GM21723 (cell line): Measurements from ENCODE around the gene SNCAIP.

Experiments used
- ATAC-seq: cut with Tn5 transposase; IDR thresholded peaks from one replicate; pipeline ENCODE4 v1.9.1; 2021; ENCODE audit warnings: mild to moderate bottlenecking, moderate library complexity; ENCODE audit not compliant: unreplicated experiment

SNCAIP gene

DNA sequence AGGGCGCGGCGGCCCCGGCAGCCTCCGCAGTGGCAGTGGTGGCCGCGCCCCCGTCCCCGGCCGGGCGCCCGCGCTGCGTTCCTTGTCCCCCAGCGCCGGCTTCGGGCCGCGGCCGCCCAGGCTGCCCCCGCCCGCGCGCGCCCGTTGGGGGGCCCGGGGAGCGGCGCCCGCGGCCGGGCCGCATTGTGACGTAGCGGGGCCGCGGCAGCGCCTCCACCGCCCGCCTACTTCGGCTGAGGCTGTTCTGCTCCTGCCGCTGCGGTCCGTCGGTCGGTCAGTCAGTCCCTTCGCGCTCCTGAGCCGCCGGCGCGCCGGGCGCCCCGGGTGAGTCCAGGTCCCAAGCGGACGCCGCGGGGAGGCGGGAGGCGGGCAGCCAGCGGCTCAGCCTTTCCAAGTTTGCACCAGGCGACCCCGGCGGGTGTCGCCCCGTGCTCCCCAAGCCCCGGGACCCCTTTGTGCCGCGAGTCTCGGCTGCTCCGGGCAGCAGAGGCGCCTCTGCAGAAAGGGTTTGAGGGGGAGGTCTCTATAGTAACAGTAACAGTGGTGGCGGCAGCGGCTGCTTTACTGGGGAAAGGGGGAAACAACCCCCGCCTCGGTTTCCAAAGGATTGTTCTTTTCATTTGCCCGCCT is at the start of gene SNCAIP:
TSS of gene SNCAIP (plus strand) at position 277 of the 630 bp plus-strand sequence. CDS start 78,898 bp downstream, outside the sequence.
- peak; percentile 47 for ATAC-seq

DNA sequence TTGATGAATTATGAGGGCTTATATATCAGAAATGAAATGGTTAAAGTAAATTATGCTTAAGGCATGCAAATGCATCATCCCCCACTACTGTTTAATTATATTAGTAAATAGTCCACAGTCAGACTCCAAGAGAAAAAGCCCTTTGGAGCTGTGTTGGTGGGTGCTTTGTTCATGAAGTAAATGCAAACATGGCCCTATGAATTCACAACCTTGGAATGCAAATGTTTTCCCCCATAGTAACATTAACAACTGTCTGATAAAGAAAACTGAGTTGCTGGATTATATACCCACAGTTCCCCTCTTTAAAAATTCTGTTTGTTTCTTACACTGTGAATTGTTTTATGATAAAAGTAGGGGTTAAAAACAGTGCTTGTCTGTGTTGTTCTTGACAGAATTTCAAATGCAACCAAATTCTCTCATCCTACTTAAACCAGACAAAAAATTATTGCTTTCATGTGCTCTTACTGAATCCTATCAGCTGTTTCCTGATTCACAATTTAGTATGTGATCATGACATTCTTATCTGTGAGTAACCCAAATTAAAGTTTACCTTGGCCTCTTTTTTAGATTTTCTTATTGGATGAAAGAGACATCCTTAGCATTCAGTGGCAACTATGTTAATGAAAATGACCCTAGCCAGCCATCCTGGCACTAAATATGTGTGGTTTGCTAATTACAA is 48.5 kb upstream of the SNCAIP start:
- no peak for ATAC-seq

DNA sequence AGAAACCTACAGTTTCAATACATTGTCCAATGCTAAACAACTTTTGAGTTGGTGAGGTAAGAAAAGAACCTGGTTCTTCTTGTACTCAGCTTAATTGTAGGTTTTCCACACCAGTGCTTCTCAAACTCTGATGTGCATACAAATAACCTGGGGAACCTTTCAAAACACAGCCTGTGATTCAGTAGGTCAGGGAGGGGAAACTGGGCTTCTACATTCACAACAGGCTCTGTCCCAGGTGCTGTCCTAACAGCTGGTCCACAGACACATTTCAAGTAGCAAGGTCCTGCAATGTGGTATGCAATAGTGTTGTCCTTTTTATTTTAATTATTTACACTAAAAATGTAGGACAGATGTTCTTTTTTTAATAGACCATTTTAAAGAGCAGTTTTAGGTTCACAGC is 47.4 kb upstream of the SNCAIP start:
- ATAC-seq: no peak

DNA sequence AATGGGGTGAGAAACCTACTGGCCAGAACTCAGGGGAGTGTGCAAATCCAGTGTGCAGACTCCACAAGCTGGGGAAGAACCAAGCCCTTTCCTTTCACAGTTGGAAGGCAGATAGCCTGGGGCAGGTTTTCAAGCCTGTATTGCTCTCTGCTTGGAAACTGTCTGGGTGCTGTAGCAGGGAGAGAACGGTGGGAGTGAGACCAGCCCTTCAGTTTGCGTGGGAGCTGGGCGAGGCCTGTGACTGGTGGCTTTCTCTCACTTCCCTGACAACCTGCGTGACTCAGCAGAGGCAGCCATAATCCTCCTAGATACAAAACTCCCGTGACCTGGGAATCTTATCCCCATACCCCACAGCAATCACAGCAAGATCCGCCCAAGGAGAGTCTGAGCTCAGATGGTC is 44.9 kb upstream of the SNCAIP start:
- ATAC-seq: no peak

DNA sequence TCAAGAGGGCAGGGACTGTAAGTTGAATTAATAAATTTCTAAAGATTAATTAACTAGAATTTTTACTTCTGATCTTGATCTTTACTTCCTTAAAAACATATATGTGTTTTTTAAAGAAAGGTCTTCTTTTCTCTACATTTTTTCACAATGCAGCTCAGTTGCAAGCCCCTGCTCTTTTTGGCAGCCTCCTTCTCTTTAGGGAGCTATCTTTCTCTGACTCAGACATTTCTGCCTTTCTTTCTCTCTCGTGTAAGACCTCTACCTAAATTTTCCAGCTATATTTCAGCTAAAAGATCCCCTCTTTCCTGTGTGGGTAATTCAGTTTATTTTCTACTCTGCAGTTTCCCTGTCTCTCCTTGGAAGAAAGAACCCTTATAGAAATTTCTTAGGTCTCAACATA is 38.3 kb upstream of the SNCAIP start:
- ATAC-seq: no peak

DNA sequence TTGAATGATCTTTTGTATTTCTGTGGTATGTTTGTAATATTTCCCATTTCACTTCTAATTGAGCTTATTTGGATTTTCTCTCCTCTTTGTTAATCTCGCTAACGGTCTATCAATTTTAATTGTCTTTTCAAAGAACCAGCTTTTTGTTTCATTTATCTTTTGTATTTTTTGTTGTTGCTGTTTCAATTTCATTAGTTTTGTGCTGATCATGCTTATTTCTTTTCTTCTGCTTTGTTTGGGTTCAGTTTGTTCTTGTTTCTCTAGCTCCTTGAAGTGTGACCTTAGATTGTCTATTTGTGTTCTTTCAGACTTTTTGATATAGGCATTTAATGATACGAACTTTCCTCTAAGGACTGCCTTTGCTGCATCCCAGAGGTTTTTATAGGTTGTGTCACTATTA is 28.4 kb upstream of the SNCAIP start:
- no peak for ATAC-seq

DNA sequence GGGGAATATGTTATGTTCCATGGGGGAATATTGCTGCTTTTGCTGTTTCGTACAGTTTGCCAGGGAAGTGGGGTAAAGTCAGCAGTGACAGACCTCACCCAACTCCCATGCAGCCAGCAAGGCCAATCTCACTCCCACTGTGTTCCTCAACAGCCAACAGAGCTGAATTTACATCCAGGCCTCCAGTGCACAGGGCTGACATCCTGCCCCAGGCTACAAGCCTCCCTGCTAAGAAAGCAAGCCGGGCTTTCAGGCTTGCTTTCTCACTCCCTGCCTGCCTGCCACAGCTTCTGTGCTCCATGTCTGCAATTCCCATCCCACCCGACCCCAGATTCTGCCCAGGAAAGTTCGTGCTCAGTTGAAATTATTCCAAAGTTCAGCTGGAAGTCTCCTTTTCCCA is 25.5 kb upstream of the SNCAIP start:
- ATAC-seq: no peak

DNA sequence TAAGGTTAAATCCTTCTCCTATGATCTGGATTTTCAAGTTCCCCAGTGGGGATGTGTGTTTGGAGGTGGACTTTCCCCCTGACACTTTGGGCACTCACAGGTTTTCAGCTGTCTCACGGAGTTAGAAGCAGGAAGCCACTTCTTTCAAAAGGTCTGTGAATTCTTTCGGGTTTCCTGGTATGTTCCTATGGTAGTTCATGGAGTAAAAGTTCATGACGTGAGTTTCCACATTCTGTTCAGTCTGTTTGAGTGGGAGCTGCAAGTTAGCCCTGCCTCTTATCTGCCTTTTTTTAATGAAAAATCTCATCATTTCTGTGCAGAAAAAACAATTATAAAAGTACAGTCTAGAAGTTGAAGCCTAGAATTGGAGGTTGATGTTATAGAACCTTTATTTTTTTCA is 24.9 kb upstream of the SNCAIP start:
- ATAC-seq: no peak

DNA sequence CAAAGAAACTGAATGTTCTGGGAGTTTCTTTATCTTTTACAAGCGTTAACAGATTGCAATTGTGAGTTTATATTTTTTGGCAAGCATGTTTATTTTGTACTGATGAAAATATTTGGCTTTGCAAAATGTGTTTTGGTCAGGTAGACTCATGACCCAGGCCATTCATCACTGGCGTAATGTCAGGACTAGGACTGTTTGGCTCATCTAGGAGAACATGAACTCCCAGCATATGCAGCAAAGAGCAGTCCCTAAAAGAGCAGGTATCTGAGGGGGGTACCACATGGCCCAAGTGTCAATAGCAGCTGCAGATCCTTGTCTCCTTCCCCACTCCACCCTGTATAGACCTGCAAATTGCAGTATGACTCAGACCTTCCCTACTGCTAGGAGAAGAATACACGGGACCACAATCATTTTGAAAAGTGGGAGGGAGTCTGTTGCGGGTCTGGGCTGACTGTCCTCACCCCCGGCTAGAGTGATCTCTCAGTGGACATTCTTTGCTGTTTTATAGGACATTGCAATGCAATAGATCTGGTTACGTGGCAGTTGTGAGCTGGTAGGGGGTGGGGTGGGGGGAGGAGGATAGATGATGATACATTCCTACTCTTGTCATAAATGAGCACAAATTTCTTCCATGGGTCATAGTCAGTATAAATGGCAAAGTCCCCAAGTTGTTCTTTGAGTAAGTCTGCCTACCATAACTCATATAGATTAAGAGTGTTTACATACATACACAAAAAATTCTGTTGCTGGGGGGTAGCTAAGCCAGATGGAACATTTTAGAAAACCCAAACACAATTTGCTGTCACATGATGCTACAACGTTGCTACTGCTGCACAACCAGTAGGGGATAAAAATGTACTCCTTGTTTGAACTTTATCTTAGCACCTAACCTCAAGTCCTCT is 20.8 kb upstream of the SNCAIP start:
- no peak for ATAC-seq

DNA sequence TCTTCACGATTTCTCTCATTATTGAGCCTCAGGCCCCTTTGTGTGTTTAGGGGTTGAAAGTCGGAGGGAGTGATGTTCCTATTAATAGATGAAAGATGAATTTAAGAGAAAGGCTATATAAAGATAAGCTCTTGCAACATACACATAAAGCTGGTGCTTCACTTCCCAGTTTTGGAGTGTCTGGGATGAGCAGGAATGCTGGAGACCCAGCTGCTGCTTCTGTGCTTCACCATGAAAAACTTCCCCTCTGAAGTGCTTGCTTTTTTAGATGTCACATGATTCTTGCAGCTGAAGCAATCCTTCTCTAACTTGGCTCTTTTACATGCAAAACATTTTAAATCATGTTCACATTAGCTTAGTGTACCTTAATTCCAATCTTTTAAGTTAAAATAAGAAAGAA is 19.7 kb upstream of the SNCAIP start:
- ATAC-seq: no peak

DNA sequence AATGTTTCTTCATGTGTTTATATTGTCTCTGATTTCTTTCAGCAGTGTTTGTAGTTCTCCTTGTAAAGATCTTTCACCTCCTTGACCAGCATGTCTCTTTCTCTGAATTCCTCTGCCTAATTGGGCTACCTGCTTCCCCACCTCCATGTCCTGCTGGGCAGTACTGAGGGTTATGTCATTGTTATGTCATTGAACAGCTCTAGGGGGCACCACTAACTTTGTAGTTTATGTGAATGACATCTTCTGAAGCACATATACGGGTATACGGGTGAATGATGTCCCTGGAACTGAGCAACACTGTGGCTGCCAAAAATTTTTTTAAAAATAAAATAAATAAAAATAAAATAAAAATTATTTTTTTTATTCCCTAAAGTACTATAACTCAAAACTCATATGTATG is 16.9 kb upstream of the SNCAIP start:
- no peak for ATAC-seq

DNA sequence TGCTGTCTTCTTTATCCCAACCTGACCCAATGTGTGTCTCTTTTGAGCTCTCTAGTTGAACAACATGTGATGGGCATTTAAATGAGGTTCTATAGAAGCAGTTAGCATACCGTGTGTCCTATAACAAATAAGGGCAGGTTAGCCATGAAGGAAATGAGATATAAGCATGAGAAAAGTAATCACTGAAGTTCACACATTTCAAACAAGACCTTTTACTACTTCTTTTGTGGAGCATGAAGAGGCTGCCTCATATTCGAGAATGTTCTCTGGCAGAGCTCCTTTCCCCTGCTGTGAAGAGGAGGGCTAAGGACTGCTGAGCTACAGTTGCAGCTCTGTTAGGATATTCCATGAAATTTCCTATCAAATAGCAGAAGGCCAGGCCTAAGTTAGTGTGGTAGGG is 15.2 kb upstream of the SNCAIP start:
- ATAC-seq: no peak

DNA sequence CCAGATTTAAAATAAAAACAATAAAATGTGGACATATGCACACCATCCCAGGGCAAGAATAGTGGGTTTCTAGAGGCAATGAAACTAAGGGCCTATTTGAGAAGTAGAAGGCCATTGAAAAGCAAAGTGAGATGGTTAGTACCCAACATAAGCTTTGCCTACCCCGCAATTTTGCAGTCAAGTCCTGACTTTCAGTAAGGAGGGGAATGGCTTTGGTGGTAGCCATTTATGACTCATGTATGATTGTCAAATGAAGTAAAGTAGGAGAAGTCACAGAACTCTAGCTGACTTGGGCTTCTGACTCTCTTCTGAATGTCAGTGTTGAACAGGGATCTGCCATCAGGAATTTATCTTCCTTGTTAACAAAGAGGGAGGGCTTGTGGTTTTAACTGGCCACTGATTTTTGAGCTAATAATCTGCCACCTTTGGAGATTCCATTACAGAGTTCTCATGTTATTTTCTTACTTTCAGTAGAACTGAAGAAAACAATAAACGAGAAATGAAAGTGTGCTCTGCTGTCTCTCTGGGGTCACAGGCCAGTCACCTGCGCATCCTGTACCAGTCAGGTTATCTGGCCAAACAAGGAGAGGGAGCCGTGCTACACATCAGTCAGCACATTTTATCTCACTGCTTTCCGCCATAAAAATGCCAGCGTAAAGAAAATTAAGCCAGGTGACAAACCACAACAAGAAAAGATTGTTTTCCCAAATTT is 14.3 kb upstream of the SNCAIP start:
- ATAC-seq: peak; percentile 92

DNA sequence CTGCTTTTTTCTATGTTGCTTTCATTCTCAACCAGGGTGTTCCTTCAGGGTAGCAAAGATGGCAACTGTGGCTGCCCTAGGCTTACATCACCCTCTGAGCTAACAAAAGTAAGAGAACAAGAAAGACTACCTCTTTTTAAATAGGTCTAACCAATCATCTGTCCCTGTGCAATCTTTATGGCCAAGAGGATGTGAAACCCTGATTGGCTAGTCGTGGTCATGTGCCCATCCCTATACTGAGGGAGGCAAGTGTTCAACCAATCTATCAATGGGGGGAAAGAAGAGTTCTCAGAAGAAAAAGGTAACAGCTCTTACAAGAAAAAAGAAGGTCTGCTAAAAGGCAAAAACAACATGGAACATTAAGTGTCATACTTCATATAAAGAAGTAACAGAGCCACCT is 11.7 kb upstream of the SNCAIP start:
- ATAC-seq: no peak

DNA sequence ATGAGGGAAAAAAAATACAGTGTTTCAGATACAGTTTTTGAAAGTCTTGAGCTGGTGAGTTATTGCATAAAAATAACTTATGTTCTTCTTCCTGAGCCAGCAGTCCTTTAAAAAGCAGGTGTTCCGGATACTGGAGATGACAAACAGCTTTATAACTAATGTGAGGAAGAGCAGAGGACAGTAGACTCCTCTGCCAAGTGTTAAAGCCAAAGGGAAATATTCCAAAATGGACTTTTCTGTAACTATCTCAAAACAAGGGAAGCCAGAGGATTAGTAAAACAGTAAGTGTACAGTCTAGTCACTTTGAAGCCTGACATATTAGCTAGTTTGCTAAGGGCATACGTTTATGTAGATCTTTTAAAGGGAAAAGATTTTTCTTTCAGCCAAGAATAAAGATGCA is 11.0 kb upstream of the SNCAIP start:
- ATAC-seq: no peak

DNA sequence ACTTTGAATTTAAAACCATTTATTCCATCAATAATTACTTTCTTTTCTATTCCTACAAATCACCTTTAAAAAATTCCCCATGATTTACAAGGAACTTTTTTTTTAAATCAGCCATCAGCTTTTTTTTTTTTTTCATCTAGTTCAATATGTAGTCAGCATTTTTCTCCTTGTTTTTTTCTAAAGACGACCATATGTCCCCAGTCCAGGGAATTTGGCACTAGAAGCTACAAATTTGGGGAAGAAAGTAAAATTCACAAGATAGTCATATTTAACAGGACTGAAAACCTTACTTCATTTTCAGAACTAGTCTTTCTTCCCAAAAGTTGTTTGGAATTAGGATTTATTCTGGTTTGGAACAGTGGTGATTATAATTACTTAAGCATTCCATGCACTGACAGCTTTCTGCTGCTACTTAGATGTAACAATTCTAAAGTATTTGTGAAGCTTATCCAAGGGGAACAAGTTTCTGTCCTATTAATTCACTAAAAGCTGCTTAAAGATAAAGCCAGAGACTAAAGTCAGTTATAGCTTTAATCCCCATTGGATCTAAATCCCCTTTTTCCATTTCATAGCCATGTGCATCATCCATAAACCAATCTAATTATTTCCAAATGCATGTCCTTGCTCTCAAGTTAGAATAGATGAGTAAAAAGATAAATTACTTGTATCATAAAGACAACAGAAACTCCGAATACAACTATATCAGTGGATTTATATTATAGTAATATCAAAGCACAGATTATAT is 7.4 kb upstream of the SNCAIP start:
- no peak for ATAC-seq

DNA sequence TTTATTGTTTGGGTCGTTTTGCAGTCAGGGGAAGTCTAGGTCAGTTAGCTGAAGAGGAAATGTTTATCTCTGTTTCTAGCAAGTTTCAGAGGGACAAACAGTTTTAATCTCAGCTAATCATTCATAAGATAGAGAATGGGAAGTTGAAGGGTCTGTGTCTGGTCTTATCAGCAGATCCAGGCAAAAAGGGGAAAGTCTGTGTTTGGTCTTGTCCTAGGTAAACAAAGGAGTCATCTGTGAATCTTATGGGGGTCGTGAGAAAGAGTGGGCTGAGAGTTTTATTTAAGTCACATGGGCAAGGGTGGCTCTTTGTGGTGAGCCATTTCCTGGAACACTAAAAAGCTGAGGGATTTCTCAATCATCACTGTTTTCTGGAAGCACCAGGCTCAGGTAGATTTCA is 5.6 kb upstream of the SNCAIP start:
- no peak for ATAC-seq

DNA sequence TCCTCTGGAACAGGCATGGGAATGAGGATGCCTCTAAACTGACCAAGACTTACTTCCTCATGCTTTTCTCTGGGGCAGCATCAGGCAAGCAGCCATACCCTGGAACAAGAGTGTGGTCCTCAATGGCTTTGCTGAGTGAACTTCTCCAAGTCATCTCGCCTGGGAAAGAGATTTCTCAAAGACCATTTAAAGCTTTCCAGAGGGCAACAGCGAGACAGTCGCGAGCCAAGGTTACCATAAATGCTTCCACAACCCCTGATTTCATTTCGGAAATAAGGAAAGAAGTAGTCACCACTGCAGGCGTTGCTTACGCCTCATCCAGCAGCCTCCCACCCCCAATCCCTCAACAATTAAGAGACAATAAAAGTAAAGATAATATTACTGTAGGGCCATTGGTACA is 1.1 kb upstream of the SNCAIP start:
- no peak for ATAC-seq

DNA sequence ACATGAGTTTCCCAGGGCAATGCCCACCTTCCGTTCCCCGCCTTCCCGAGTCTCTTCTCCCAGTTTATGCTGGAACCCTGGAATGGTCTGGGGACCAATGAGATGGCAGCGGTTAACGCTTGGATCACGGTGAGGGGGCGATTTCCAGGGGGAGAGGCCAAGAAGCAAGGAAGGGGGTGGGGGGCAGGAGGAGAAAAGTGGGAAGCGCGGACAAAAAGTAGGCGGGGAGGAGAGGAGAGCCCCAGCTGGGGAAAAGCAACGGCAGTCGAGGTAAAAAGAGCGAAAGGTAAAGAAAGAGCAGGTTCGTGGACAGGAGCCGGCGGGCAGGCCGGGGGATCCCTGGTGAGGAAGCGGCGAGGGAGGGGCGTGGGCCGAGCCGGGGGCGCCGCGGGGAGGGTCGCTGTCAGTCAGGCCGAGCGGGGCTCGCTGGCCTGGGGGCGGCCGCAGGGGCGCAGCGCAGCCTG is 508 bp upstream of the SNCAIP start:
- ATAC-seq: no peak

DNA sequence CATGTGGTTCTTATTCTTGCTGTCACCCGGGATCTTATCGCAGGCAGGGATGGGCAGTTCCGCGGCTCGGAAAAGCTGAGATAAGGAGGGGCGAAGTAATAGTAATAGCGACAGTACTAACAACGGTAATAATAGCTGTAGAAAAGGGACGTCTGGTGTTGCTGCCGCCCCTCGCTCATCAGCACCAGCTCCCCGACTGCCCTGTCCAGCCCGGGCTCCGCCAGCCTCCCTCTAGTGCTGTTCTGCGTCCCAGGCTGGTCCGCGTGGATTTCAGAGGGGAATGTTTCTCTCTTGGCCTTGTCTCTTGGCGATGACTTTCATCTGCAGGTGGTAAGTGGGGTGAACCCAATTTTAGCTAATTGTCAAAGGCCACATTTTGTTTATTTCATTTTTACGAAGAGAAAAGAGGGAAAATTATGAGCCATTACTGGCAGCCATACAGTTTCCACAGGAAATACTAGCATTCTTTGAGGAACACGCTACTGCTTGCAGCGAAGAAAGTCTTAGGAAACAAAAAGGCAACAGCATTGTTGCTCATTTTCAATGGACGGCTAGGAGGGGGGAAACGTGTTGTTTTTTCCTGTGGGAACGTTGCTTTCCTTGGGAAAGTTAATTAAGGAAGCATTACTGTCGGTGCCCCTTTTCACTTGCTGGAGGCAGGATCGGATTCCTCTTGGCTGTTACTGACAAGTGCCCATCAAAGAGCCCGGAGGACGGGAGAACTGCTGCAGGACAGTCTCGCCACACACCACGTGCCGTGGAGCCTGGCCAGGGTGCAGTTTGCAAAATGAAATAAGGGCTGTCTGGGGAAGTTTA is 762 bp downstream of the SNCAIP start:
- no peak for ATAC-seq
